C4-2B (cell line): Measurements from ENCODE around the gene PRKCE.

Experiments
- H3K27ac ChIP-seq: fragments of 450-650 bp; 2 replicates; pipeline ENCODE4 v1.5.1; 2017
- ZFX ChIP-seq: fragments of 450-650 bp; IDR thresholded peaks from 2 replicates; pipeline ENCODE4 v1.6.1; 2017
- TF ChIP-seq, protein P1 (sequence below): fragments of 450-650 bp; conservative IDR thresholded peaks from 2 replicates; pipeline ENCODE4 v1.5.1; 2017; ENCODE audit warnings: mild to moderate bottlenecking

Gene PRKCE

DNA sequence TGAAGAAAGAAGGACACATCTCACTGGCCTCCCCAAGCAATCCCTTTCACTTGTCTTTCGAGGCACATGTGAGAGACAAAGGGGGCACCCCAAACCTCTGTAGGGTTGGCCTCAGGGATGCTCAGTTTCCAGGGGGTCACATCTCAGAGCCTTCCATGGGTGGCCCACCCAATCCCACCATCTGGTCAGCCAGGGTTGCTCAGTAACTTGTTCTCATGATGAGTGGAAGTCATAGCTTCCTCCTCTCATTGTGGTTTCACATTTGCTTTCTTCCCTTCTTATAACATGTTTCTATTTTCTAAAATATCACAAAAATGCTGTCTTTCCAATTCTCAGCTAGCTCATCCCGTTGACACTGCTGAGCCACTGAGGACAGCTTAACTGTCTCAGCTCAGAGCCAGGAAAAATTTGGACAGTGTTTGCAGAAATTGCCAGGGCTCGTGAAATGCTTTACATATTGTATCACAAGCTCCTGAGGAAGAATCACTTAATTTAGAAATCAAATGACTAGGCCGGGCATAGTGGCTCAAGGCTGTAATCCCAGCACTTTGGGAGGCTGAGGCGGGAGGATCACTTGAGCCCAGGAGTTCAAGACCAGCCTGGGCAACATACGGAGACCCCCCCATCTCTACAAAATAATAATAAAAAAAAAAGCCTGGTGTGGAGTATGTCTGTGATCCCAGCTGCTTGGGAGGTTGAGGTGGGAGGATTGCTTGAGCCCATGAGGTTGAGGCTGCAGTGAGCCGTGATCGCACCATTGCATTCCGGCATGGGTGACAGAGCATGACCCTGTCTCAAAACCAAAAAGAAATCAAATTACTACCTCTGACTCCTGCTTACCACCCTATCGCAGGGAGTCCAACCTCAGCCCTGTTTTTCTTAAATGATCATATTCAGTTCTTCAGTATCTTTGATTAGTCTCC lies 129.3 kb downstream of the PRKCE start:
- TF ChIP-seq ZFX: no peak
- TF ChIP-seq, protein P1, sequence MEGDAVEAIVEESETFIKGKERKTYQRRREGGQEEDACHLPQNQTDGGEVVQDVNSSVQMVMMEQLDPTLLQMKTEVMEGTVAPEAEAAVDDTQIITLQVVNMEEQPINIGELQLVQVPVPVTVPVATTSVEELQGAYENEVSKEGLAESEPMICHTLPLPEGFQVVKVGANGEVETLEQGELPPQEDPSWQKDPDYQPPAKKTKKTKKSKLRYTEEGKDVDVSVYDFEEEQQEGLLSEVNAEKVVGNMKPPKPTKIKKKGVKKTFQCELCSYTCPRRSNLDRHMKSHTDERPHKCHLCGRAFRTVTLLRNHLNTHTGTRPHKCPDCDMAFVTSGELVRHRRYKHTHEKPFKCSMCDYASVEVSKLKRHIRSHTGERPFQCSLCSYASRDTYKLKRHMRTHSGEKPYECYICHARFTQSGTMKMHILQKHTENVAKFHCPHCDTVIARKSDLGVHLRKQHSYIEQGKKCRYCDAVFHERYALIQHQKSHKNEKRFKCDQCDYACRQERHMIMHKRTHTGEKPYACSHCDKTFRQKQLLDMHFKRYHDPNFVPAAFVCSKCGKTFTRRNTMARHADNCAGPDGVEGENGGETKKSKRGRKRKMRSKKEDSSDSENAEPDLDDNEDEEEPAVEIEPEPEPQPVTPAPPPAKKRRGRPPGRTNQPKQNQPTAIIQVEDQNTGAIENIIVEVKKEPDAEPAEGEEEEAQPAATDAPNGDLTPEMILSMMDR: no peak
- no peak overlapping the region for H3K27ac ChIP-seq

- no peak overlapping the region for H3K27ac ChIP-seq
- TF ChIP-seq, protein P1: no peak
- no peak for TF ChIP-seq ZFX
Measured at GRCh38 chr2:45781464-45781811, 130.0 kb downstream of the PRKCE start.

GRCh38 chr2:45782436-45782835 lies 131.0 kb downstream of the PRKCE start:
- H3K27ac ChIP-seq: no peak overlapping the region
- TF ChIP-seq, protein P1: no peak
- no peak for TF ChIP-seq ZFX

- H3K27ac ChIP-seq: no peak overlapping the region
- no peak for TF ChIP-seq ZFX
- TF ChIP-seq, protein P1: no peak
Measured at GRCh38 chr2:45782986-45783385, 131.5 kb downstream of the PRKCE start.

DNA sequence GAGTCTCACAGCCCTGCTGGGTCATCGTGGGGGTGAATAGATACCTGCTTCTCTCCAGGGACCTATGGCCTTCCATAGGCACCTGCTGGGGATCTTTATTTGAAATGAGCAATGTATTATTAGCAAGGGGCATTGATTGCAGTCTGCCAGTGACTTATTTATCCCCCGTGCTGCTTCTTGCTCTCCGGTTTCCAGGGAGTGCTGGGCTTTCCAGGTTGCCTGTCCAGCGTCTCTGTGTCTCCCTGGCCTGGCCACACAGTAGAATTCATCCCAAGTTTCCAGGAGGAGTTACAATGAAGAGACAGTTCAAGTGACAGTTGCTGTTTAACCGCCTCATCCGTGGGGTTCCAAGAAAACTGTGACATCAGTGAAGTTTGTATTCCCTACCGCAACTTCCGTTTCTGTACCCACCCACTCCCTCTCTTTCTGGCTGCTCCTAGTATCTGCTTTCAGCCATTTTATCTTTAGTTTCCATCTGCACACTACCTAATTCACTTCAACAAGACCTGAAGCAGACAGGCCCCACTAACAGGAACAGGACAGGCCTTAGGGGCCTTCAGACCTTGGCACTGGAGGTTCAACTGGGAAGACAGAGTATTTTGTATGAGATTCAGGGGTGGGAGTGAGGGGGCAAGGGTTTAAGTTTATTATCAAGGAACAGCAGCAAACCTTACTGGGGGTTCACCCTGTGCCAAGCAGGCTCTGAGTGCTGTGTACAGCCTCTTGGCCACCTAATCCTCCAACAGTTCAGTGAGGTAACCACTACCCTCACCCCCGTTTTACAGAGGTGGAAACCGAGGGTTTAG lies 134.8 kb downstream of the PRKCE start:
- no peak overlapping the region for H3K27ac ChIP-seq
- no peak for TF ChIP-seq ZFX
- TF ChIP-seq, protein P1: no peak

GRCh38 chr2:45786836-45787357 lies 135.4 kb downstream of the PRKCE start:
- TF ChIP-seq, protein P1: no peak
- TF ChIP-seq ZFX: no peak
- H3K27ac ChIP-seq: no peak overlapping the region

DNA sequence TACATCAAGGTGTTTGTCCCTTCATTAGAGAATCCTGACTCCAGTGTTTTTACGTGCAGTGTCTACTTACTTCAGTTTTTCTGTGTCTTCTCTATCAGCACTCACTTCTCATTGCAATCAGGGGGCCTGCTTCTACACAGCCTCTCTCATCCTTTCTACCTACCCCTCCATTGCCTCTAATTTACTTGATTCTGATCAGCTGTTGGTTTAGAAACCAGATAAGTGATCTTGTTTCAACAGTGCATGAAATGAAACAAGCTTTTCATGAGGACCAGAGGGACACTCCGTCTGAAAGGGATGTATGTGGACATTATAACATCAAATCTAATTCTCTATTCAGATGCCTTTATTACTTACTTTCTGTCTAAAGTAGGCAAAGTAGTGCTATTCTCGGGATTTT lies 136.9 kb downstream of the PRKCE start:
- no peak for TF ChIP-seq ZFX
- TF ChIP-seq, protein P1: no peak
- no peak overlapping the region for H3K27ac ChIP-seq
